ENCODE measurements around the gene WNT7A. TPM values are rescaled to one million over a fixed set of nuclear protein-coding genes. Genes with fewer than 3 reads are reported as not detected.

The WNT7A gene
- total RNA-seq, 8 experiments from 2014 or later: 0.09 to 14.1 (median 7.6) TPM

DNA sequence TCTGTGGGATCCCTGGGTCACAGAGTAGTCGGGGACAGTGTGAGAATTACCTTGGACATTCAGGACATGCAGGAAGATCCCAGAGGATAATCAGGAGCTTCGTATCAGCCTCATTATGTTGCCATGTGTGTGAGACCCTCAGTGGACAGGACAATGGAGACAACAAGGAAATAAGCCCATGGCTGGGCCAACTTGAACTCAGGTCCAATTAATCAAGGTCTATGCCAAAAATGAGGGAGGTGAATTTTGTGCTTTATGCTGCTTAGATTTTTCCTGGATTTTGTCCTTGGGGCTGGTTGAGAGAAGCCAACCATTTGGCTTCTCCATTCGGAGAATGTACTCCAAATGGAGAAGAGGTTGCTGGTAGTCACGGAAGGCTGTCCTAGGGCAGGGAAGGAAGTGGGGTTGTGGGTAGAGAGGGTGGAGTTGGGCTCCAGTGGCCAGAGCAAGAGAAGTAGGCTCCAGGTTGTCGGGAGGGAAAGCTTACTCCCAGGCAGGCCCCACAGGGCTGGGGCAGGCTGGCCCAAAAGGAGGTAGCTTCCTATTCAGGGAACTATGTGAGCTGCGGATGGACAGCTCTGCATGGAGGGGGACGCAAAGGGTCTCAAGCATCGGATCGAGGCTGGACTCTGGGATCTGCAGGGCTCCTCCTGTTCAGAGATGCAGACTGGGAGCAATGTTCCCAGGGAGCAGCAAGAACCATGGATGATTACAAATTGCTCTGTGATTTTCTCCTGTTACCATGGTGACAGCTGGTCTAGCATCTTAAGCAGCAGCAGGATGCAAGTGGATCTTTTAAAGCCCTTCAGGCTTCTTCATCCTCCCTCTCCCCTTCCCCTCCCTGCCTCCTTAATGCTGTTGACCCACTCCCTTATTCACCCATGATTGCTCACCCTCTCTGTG, 91.1 kb downstream of the WNT7A start:
- no peak overlapping the region for H3K4me3 ChIP-seq

GRCh38 chr3:13787533-13788132, 92.2 kb downstream of the WNT7A start:
- Histone ChIP-seq H3K4me1 (replicated peaks in 1 of 2) (peaks cover 51 to 55% of the 10 kb centered on the region in 2 donors), H3K4me3 (no peak overlapping the region), H3K27ac (peak overlapping the region in 1 of 2 donors; percentile 86)
- ATAC-seq (replicated peaks in 6 of 8): no peak
- WGBS, 10 experiments: 3 to 67% (median 59%) methylated on average over 1 to 6 of the region's 19 CpGs; no CpG with 5 or more reads in 5 of the 10 experiments
- in situ Hi-C loops (cut with MboI; ENCODE audit: low pct_unique_long_range_greater_than_20kb in 2 of 9, low sequenced_read_pairs in 9 of 9, unreplicated experiment in 9 of 9): no loop called here

More for the DNA sequence above, 91.1 kb downstream of the WNT7A start:
- no peak overlapping the region for H3K27ac ChIP-seq
- peak in 5 of 8 experiments; percentile 10 to 49 (median 16) for ATAC-seq (replicated peaks in 6 of 8)
- peaks cover 49 to 56% of the 10 kb centered on the region in 2 donors for H3K4me1 ChIP-seq (replicated peaks in 1 of 2)
- in situ Hi-C loops (cut with MboI; ENCODE audit: low pct_unique_long_range_greater_than_20kb in 2 of 9, low sequenced_read_pairs in 9 of 9, unreplicated experiment in 9 of 9): no loop called here
- WGBS, 10 experiments: 20 to 93% (median 71%) methylated on average over 1 to 7 of the region's 9 CpGs; no CpG with 5 or more reads in 1 of the 10 experiments

GRCh38 chr3:13786811-13787210, 93.1 kb downstream of the WNT7A start:
- in situ Hi-C loops (cut with MboI; ENCODE audit: low pct_unique_long_range_greater_than_20kb in 2 of 9, low sequenced_read_pairs in 9 of 9, unreplicated experiment in 9 of 9): no loop called here
- peak overlapping the region in 1 of 2 donors; percentile 86 for H3K27ac ChIP-seq
- no peak overlapping the region for H3K4me3 ChIP-seq
- 40 to 83% (median 67%) methylated on average over 1 to 6 of the region's 10 CpGs; no CpG with 5 or more reads in 2 of the 10 experiments for WGBS, 10 experiments
- no peak for ATAC-seq (replicated peaks in 6 of 8)
- H3K4me1 ChIP-seq (replicated peaks in 1 of 2): peaks cover 56 to 59% of the 10 kb centered on the region in 2 donors

DNA sequence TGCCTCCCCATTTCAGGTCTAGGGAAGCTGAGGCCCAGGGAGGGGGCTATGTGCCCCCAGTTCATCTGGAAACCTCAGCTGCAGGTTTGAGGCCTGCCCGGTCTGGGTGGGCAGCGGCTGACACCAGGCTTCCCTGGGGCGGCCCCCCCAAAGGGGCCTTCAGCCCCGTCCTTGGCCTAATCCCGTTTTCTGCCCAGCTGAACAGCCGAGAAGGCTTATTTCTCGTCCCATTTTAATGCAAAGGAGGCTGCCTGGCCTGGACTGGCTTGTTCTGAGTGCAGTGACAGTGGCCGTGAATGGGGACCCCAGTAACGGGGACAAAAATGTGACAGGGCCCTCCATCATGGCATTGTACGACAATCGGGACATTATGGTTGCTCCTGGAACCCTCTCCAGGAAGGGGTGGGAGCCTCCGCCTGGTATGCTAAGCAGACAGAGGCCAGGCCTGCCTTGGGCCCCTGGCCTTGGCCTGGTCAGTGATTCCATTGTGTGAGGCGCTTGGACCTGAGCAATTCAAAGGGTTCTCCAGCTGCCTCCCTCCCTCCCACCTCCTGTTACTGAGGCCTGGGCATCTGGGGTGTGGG, 93.9 kb downstream of the WNT7A start:
- Histone ChIP-seq H3K4me1 (replicated peaks in 1 of 2) (peaks cover 50 to 55% of the 10 kb centered on the region in 2 donors), H3K4me3 (no peak overlapping the region), H3K27ac (peak overlapping the region; percentile 77 to 86)
- in situ Hi-C loops (cut with MboI; ENCODE audit: low pct_unique_long_range_greater_than_20kb in 2 of 9, low sequenced_read_pairs in 9 of 9, unreplicated experiment in 9 of 9): no loop called here
- 17 to 60% (median 20%) methylated on average over 1 to 5 of the region's 13 CpGs; no CpG with 5 or more reads in 7 of the 10 experiments for WGBS, 10 experiments
- ATAC-seq (replicated peaks in 6 of 8): peak in 5 of 8 experiments; percentile 81 to 89 (median 83)

DNA sequence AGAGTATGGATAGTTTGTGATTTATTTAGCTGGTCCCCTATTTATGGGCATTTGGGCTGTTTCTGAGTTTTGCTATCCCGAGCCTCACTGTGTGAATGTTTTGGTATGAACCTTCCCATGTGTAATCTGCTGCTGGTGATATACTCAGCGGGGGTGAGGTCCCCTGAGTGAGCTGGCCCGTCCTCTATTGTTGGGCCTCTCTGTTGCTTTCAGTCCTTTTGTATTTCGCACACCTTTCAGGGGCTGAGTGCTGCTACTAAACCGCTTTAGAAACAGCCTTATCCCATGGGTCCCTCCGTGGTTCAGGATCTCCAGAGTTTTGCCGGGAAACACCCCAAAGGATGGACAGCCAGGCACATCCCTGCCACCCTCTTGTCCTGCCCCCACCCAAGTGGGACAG, 94.5 kb downstream of the WNT7A start:
- no peak overlapping the region for H3K4me3 ChIP-seq
- peak overlapping the region; percentile 77 to 86 for H3K27ac ChIP-seq
- in situ Hi-C loops (cut with MboI; ENCODE audit: low pct_unique_long_range_greater_than_20kb in 2 of 9, low sequenced_read_pairs in 9 of 9, unreplicated experiment in 9 of 9): no loop called here
- H3K4me1 ChIP-seq (replicated peaks in 1 of 2): peaks cover 49 to 56% of the 10 kb centered on the region in 2 donors
- peak in 5 of 8 experiments; percentile 2 to 19 (median 18) for ATAC-seq (replicated peaks in 6 of 8)
- WGBS, 10 experiments: 0 to 80% (median 46%) methylated on average over 1 to 6 of the region's 7 CpGs; no CpG with 5 or more reads in 1 of the 10 experiments

DNA sequence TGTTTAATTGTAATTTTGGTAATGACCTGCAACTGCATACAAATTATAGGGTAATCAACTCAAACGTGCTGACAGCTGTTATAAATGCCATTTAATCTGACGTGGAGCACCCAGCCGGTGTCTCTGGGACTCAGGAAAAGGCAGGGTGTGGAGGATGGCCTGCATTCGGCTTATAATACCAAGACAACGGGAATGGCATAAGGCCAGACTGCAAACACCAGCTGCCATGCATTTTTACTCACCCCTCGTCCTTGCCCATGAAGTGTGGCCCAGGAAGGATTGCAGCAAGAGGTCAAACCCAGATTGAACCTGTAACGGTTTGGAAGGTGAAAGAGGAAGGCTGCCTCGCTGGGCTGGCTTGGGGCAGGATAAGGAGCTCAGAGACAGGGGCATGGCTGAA, 96.4 kb downstream of the WNT7A start:
- in situ Hi-C loops (cut with MboI; ENCODE audit: low pct_unique_long_range_greater_than_20kb in 2 of 9, low sequenced_read_pairs in 9 of 9, unreplicated experiment in 9 of 9): no loop called here
- Histone ChIP-seq H3K4me1 (replicated peaks in 1 of 2) (peaks cover 39 to 45% of the 10 kb centered on the region in 2 donors), H3K27ac (no peak overlapping the region), H3K4me3 (no peak overlapping the region)
- WGBS, 10 experiments: 0 to 84% (median 47%) methylated on average over 1 to 6 of the region's 8 CpGs; no CpG with 5 or more reads in 4 of the 10 experiments
- ATAC-seq (replicated peaks in 6 of 8): no peak

DNA sequence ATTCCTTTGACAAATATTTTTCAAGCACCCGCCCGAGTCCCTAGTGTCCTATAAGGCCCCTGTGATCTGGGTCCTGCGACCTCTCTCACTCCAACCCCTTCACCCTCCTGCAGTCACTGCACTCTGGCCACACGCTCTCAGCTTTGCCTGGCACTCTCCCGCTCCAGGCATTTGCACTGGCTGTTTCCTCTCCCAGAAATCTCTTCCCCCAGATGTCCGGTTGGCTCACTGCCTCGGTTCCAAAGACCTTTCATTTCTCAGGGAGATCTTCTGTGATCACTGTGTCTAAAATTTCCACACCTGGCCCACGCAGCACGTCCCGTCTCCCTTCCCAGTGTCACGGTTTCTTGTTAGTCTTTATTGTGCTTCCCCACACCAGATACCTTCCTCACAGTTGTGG, 97.4 kb downstream of the WNT7A start:
- H3K27ac ChIP-seq: peak overlapping the region in 1 of 2 donors; percentile 17
- no peak overlapping the region for H3K4me3 ChIP-seq
- in situ Hi-C loops (cut with MboI; ENCODE audit: low pct_unique_long_range_greater_than_20kb in 2 of 9, low sequenced_read_pairs in 9 of 9, unreplicated experiment in 9 of 9): no loop called here
- peak in 3 of 8 experiments; percentile 52 to 60 (median 58) for ATAC-seq (replicated peaks in 6 of 8)
- 0 to 93% (median 40%) methylated on average over 1 to 7 of the region's 11 CpGs; no CpG with 5 or more reads in 3 of the 10 experiments for WGBS, 10 experiments
- H3K4me1 ChIP-seq (replicated peaks in 1 of 2): peaks cover 37 to 41% of the 10 kb centered on the region in 2 donors

DNA sequence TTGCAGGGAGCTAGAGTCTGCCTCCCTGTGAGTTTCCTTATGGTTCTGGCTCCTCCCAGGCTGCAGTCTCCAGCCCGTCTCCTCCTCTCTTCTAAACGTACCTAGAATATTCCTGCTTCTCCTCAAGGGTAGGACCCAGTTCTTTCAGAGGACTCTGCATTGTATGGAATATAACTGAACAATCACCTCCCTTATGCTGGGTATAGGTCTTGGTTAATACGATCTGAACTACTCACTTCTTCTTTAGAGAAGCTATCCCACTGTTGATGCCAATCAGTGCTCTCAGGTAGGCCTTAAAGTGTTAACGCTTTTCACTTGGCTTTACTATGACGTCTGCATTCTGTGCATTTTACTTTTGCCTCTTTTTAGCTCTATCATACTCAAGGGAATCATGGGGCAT, 98.5 kb downstream of the WNT7A start:
- H3K27ac ChIP-seq: no peak overlapping the region
- peaks cover 26 to 32% of the 10 kb centered on the region in 2 donors for H3K4me1 ChIP-seq (replicated peaks in 1 of 2)
- WGBS, 10 experiments: 0 to 100% (median 80%) methylated on average over 1 to 5 of the region's 5 CpGs; no CpG with 5 or more reads in 4 of the 10 experiments
- no peak overlapping the region for H3K4me3 ChIP-seq
- ATAC-seq (replicated peaks in 6 of 8): no peak
- in situ Hi-C loops (cut with MboI; ENCODE audit: low pct_unique_long_range_greater_than_20kb in 2 of 9, low sequenced_read_pairs in 9 of 9, unreplicated experiment in 9 of 9): no loop called here

GRCh38 chr3:13780432-13781176, 99.3 kb downstream of the WNT7A start:
- no peak overlapping the region for H3K27ac ChIP-seq
- 0 to 100% (median 70%) methylated on average over 1 to 4 of the region's 11 CpGs; no CpG with 5 or more reads in 5 of the 10 experiments for WGBS, 10 experiments
- ATAC-seq (replicated peaks in 6 of 8): peak in 5 of 8 experiments; percentile 62 to 71 (median 67)
- H3K4me3 ChIP-seq: no peak overlapping the region
- H3K4me1 ChIP-seq (replicated peaks in 1 of 2): peaks cover 19 to 24% of the 10 kb centered on the region in 2 donors
- in situ Hi-C loops (cut with MboI; ENCODE audit: low pct_unique_long_range_greater_than_20kb in 2 of 9, low sequenced_read_pairs in 9 of 9, unreplicated experiment in 9 of 9): no loop called here

DNA sequence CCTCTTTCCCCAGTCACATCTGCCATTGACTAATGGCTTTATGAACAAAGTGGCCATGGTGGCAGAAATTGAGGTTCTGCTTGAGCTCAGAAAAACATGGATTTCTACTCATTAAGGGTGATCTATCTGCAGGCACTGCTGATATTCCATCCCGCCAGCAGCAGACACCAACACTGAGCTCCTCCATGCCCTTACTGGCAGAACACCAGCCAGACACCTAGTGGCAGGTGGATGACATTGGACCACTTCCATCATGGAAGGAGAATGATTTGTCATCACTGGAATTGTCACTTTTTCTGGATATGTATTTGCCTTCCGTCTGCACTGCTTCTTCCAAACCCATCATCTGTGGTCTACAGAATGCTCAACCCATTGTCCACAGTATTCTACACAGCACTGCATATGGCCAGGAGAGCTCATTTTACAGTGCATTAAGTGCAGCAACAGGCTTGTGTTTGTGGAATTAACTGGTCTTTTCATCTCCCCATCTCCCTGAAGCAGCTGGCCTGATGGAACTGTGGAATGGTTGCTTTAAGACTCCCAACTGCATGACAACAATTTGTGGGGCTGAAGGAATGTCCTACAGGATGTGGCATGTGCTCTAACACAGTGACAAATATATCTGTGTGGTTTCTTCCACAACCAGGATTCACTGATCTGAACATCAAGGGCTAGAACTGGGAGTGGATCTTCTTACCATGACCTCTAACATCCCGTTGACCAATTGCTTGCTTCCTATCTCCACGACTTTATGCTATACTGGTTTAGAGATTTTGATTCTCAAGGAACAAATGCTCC, 103.4 kb downstream of the WNT7A start:
- no peak for ATAC-seq (replicated peaks in 6 of 8)
- Histone ChIP-seq H3K4me1 (replicated peaks in 1 of 2) (peaks cover 0 to 24% of the 10 kb centered on the region in 2 donors), H3K27ac (no peak overlapping the region), H3K4me3 (no peak overlapping the region)
- WGBS, 10 experiments: 20 to 83% (median 63%) methylated on average over 1 to 3 of the region's 4 CpGs; no CpG with 5 or more reads in 3 of the 10 experiments
- in situ Hi-C loops (cut with MboI; ENCODE audit: low pct_unique_long_range_greater_than_20kb in 2 of 9, low sequenced_read_pairs in 9 of 9, unreplicated experiment in 9 of 9): no loop called here

DNA sequence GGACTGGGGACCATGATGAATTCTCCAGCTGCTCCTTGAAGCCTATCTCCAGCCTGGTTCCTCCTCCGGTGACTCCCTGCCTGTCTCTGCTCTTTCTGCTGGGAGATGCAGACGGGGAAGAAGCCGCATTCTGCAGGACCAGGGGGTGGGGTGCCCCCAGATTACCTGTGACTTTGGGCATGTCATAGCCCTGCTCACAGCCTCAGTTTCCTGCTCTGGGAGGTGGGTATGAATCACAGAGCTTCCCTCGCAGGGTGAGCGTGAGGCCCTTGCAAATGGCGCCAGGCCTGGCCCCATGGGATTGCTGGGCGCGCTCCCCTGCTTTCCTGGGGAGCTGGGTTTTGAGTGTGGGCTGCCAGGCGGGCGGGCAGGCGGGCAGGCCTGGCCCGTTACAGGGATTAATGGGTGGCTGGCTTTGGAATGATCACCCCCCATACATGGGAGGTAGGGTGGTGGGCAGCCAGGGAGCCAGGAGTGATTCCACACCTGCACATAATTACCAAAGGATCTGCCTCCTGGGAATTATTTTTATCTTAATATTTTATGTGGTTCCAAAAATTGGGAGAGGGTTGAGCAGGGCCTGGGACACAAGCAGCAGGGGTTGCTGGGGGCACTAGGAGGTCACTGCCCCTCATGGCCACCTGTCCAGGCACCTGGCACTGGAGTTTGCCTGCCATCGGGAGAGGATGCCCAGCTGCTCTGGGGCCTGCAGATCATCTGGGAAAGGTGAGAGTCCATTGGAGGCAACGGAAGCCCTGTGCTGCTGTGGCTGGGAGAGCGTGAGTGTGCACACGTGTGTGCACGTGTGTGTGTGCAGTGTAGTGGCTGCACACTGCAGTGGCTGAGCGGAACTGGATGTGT, 106.8 kb downstream of the WNT7A start:
- H3K4me1 ChIP-seq (replicated peaks in 1 of 2): peaks cover 7 to 28% of the 10 kb centered on the region in 2 donors
- 0 to 100% (median 97%) methylated on average over 1 to 10 of the region's 18 CpGs; no CpG with 5 or more reads in 4 of the 10 experiments for WGBS, 10 experiments
- no peak overlapping the region for H3K27ac ChIP-seq
- peak in 1 of 8 experiments; percentile 2 for ATAC-seq (replicated peaks in 6 of 8)
- in situ Hi-C loops (cut with MboI; ENCODE audit: low pct_unique_long_range_greater_than_20kb in 2 of 9, low sequenced_read_pairs in 9 of 9, unreplicated experiment in 9 of 9): no loop called here
- no peak overlapping the region for H3K4me3 ChIP-seq
